A549 (cell line): Measurements from ENCODE around the gene KIF21A. TPM values are rescaled to one million over a fixed set of nuclear protein-coding genes. Genes with fewer than 3 reads are reported as not detected.

Experiments
- ATAC-seq, 2 experiments: fragments of 200-7000 bp in 1 of 2; fragments of >200 bp in 1 of 2; cut with Nextera tagmentation in 1 of 2; cut with Tn5 transposase in 1 of 2; 3 replicates each; pipeline versions ENCODE4 v1.8.0 to v1.9.1; 2018 to 2020; ENCODE audit warnings: mild to moderate bottlenecking in 1 of 2, moderate library complexity in 1 of 2
- CTCF ChIA-PET: fragments of 300-600 bp; sonication (Branson Sonifier 250); formaldehyde crosslinking; extraction: SDS; loops from one replicate; lab custom pipeline; 2021; ENCODE audit warnings: antibody characterized with exemption, inconsistent platforms; lab: Yijun Ruan, JAX
- POLR2A ChIA-PET: fragments of 350-600 bp; formaldehyde crosslinking; extraction: SDS; loops from one replicate; lab custom pipeline; 2021; ENCODE audit warnings: antibody characterized with exemption, inconsistent platforms; lab: Yijun Ruan, JAX
- DNase-seq, 2 experiments: peaks; one replicate each; pipeline versions ENCODE4 v3.0.0 to v3.0.0-alpha.2; 2011 to 2016; ENCODE audit warnings: low read depth in 1 of 2, low spot score in 1 of 2
- FAIRE-seq: peaks from 2 replicates; lab custom pipeline; 2011; peaks lifted over from hg19 to GRCh38; lab: Jason Lieb, UNC
- H3K27ac ChIP-seq, 2 experiments: fragments of >200 bp; sonication (Bioruptor Twin); formaldehyde crosslinking; 3 replicates each; pipeline ENCODE4 v1.5.1; 2016 to 2017
- H3K4me1 ChIP-seq: fragments of >200 bp; sonication (Bioruptor Twin); formaldehyde crosslinking; 3 replicates; pipeline ENCODE4 v1.6.1; 2016
- H3K4me2 ChIP-seq: fragments of >200 bp; sonication (Bioruptor Twin); formaldehyde crosslinking; 3 replicates; pipeline ENCODE4 v1.6.1; 2016
- H3K4me3 ChIP-seq: fragments of >200 bp; sonication (Bioruptor Twin); formaldehyde crosslinking; 3 replicates; pipeline ENCODE4 v1.5.1; 2016
- H3K9me3 ChIP-seq: fragments of >200 bp; sonication (Bioruptor Twin); formaldehyde crosslinking; 3 replicates; pipeline ENCODE4 v1.6.1; 2016
- CBX8 ChIP-seq: fragments of 200-600 bp; sonication (generic); IDR thresholded peaks from 2 replicates; pipeline ENCODE4 v1.6.1; 2016
- ELK1 ChIP-seq: fragments of 150-350 bp; IDR thresholded peaks from 2 replicates; pipeline ENCODE4 v1.6.1; 2014; ENCODE audit warnings: low read depth, mild to moderate bottlenecking, low read length
- FOSB ChIP-seq: fragments of 250-450 bp; sonication (Bioruptor Pico); IDR thresholded peaks from 2 replicates; pipeline ENCODE4 v1.5.0; 2020; ENCODE audit warnings: mild to moderate bottlenecking, moderate library complexity
- HDAC2 ChIP-seq: fragments of 200-600 bp; sonication (generic); IDR thresholded peaks from 2 replicates; pipeline ENCODE4 v1.6.1; 2016
- KDM1A ChIP-seq: fragments of 200-600 bp; sonication (generic); IDR thresholded peaks from 2 replicates; pipeline ENCODE4 v1.6.1; 2016; ENCODE audit warnings: low read depth, mild to moderate bottlenecking
- MYC ChIP-seq: IDR thresholded peaks from 2 replicates; pipeline ENCODE4 v1.6.1; 2012; ENCODE audit warnings: mild to moderate bottlenecking, inconsistent platforms, low read length, improper control_type of control experiment, borderline replicate concordance
- NR3C1 ChIP-seq: fragments of >200 bp; sonication (Bioruptor Twin); formaldehyde crosslinking; IDR thresholded peaks from 3 replicates; pipeline ENCODE4 v1.6.1; 2017
- RAD21 ChIP-seq, 2 experiments: fragments of >200 bp in 1 of 2; sonication (Bioruptor Twin) in 1 of 2; formaldehyde crosslinking in 1 of 2; IDR thresholded peaks in 1 of 2; conservative IDR thresholded peaks in 1 of 2; 2 replicates in 1 of 2; 3 replicates in 1 of 2; pipeline ENCODE4 v1.6.1; 2012 to 2018; ENCODE audit warnings: inconsistent platforms in 1 of 2
- RNF2 ChIP-seq: fragments of 200-600 bp; sonication (generic); IDR thresholded peaks from 2 replicates; pipeline ENCODE4 v1.6.1; 2016; ENCODE audit warnings: low read depth, mild to moderate bottlenecking, antibody characterized with exemption, moderate library complexity, borderline replicate concordance
- SMC3 ChIP-seq: fragments of >200 bp; sonication (Bioruptor Twin); formaldehyde crosslinking; IDR thresholded peaks from 3 replicates; pipeline ENCODE4 v1.6.1; 2018; ENCODE audit warnings: inconsistent platforms
- SREBF2 ChIP-seq: fragments of 450-650 bp; IDR thresholded peaks from 2 replicates; pipeline ENCODE4 v1.6.1; 2014; ENCODE audit warnings: mild to moderate bottlenecking, moderate library complexity
- USF2 ChIP-seq: fragments of 450-650 bp; IDR thresholded peaks from 2 replicates; pipeline ENCODE4 v1.6.1; 2014; ENCODE audit warnings: antibody characterized with exemption
- ZC3H11A ChIP-seq: fragments of 450-650 bp; IDR thresholded peaks from 2 replicates; pipeline ENCODE4 v1.6.1; 2014; ENCODE audit warnings: antibody characterized with exemption, mild to moderate bottlenecking
- ZFP36 ChIP-seq: fragments of 450-650 bp; IDR thresholded peaks from 2 replicates; pipeline ENCODE4 v1.6.1; 2014; ENCODE audit warnings: borderline replicate concordance; ENCODE audit not compliant: partially characterized antibody
- ZNF302 ChIP-seq: fragments of 250-450 bp; sonication (Bioruptor Pico); IDR thresholded peaks from 2 replicates; pipeline ENCODE4 v1.9.0; 2021; ENCODE audit warnings: inconsistent platforms, mild to moderate bottlenecking, moderate library complexity
- WGBS: methylation state at CpG from one replicate; pipeline ENCODE4 v1.1.6; 2017; ENCODE audit errors: missing lambda C conversion rate; 5-methylcytosine and 5-hydroxymethylcytosine counted together
- polyA plus RNA-seq, 4 experiments: library from polyadenylated mRNA; depleted of rRNA in 3 of 4; stranded (reverse); fragments of >200 nt; fragmentation: RNase III in 1 of 4; extraction: RNeasy Plus Mini Kit Qiagen cat#74134 plus additional on column Dnase treatment in 1 of 4; gene quantifications; 2 replicates in 3 of 4; 3 replicates in 1 of 4; pipeline ENCODE4 v1.2.3, GENCODE V29; 2011 to 2017
- TF ChIP-seq, protein P1 (sequence below): IDR thresholded peaks from 2 replicates; pipeline ENCODE4 v1.6.1; 2012
- TF ChIP-seq, protein P2 (sequence below): fragments of 200-600 bp; sonication (generic); IDR thresholded peaks from 2 replicates; pipeline ENCODE4 v1.6.1; 2016; ENCODE audit warnings: antibody characterized with exemption, mild to moderate bottlenecking, moderate library complexity
- TF ChIP-seq, protein P3 (sequence below): IDR thresholded peaks from 2 replicates; pipeline ENCODE4 v1.6.1; 2012
- TF ChIP-seq, protein P4 (sequence below): fragments of 250-450 bp; sonication (Bioruptor Pico); IDR thresholded peaks from 2 replicates; pipeline ENCODE4 v1.5.0; 2020; ENCODE audit warnings: low read depth, mild to moderate bottlenecking, moderate library complexity

KIF21A gene
- polyA plus RNA-seq, 2 of the 4 experiments (the other 2 are of a cell fraction): 26.0 to 79.0 TPM

GRCh38 chr12:39380090-39380489, 62.8 kb downstream of the KIF21A start (continued):
- TF ChIP-seq, protein P1, sequence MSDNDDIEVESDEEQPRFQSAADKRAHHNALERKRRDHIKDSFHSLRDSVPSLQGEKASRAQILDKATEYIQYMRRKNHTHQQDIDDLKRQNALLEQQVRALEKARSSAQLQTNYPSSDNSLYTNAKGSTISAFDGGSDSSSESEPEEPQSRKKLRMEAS: no peak
- TF ChIP-seq, all 56 proteins: peak for 0

GRCh38 chr12:39378341-39378740, 64.6 kb downstream of the KIF21A start:
- TF ChIP-seq, protein P2, sequence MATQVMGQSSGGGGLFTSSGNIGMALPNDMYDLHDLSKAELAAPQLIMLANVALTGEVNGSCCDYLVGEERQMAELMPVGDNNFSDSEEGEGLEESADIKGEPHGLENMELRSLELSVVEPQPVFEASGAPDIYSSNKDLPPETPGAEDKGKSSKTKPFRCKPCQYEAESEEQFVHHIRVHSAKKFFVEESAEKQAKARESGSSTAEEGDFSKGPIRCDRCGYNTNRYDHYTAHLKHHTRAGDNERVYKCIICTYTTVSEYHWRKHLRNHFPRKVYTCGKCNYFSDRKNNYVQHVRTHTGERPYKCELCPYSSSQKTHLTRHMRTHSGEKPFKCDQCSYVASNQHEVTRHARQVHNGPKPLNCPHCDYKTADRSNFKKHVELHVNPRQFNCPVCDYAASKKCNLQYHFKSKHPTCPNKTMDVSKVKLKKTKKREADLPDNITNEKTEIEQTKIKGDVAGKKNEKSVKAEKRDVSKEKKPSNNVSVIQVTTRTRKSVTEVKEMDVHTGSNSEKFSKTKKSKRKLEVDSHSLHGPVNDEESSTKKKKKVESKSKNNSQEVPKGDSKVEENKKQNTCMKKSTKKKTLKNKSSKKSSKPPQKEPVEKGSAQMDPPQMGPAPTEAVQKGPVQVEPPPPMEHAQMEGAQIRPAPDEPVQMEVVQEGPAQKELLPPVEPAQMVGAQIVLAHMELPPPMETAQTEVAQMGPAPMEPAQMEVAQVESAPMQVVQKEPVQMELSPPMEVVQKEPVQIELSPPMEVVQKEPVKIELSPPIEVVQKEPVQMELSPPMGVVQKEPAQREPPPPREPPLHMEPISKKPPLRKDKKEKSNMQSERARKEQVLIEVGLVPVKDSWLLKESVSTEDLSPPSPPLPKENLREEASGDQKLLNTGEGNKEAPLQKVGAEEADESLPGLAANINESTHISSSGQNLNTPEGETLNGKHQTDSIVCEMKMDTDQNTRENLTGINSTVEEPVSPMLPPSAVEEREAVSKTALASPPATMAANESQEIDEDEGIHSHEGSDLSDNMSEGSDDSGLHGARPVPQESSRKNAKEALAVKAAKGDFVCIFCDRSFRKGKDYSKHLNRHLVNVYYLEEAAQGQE: no peak
- TF ChIP-seq CBX8 (no peak), RNF2 (no peak), ELK1 (no peak), KDM1A (no peak), RAD21 (conservative IDR thresholded peaks at IDR 0.05 in 1 of 2, IDR thresholded peaks at IDR 0.05 in 1 of 2) (no peak), USF2 (no peak)
- TF ChIP-seq, protein P3, sequence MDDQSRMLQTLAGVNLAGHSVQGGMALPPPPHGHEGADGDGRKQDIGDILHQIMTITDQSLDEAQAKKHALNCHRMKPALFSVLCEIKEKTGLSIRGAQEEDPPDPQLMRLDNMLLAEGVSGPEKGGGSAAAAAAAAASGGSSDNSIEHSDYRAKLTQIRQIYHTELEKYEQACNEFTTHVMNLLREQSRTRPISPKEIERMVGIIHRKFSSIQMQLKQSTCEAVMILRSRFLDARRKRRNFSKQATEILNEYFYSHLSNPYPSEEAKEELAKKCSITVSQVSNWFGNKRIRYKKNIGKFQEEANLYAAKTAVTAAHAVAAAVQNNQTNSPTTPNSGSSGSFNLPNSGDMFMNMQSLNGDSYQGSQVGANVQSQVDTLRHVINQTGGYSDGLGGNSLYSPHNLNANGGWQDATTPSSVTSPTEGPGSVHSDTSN: no peak
- TF ChIP-seq, protein P4, sequence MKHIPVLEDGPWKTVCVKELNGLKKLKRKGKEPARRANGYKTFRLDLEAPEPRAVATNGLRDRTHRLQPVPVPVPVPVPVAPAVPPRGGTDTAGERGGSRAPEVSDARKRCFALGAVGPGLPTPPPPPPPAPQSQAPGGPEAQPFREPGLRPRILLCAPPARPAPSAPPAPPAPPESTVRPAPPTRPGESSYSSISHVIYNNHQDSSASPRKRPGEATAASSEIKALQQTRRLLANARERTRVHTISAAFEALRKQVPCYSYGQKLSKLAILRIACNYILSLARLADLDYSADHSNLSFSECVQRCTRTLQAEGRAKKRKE (CRISPR knock-in tag): no peak
- no peaks in the 10 kb centered on the region for H3K4me1 ChIP-seq
- WGBS: 81% methylated on average over 1 of the region's 1 CpG
- no peak overlapping the region for H3K4me2 ChIP-seq
- POLR2A ChIA-PET: no interaction called here
- H3K4me3 ChIP-seq: no peak overlapping the region
- DNase-seq (no peak), FAIRE-seq (no peak), ATAC-seq (no peak)
- no peak overlapping the region for H3K27ac ChIP-seq
- no peaks in the 10 kb centered on the region for H3K9me3 ChIP-seq
- CTCF ChIA-PET: interaction anchor here (0.6 kb wide), 1 partner anchor 49 kb away, joined by 3 read pairs; no protein-coding TSS in a partner anchor

GRCh38 chr12:39375206-39375808, 67.6 kb downstream of the KIF21A start:
- DNase-seq: no peak
- FAIRE-seq: no peak
- CTCF ChIA-PET: interaction anchor here (1.2 kb wide), 1 partner anchor 10 kb away, joined by 4 read pairs; no protein-coding TSS in a partner anchor

More at GRCh38 chr12:39375206-39375808, 67.6 kb downstream of the KIF21A start:
- H3K4me1 ChIP-seq: no peaks in the 10 kb centered on the region
- POLR2A ChIA-PET: no interaction called here
- H3K27ac ChIP-seq: no peak overlapping the region
- no peak overlapping the region for H3K4me3 ChIP-seq
- H3K9me3 ChIP-seq: no peaks in the 10 kb centered on the region
- 49% methylated on average over 2 of the region's 2 CpGs for WGBS
- H3K4me2 ChIP-seq: no peak overlapping the region
- TF ChIP-seq FOSB (no peak), RNF2 (no peak), NR3C1 (no peak), SMC3 (no peak), SREBF2 (no peak), ZFP36 (no peak), ZC3H11A (no peak), ZNF302 (CRISPR knock-in tag) (no peak), HDAC2 (no peak), MYC (no peak)
- TF ChIP-seq, protein P3: no peak
- TF ChIP-seq, protein P4 (CRISPR knock-in tag): no peak
- TF ChIP-seq, all 56 proteins: peak for 0
- peak in 1 of 2 experiments; percentile 42; a peak in 3 of 6 replicates for ATAC-seq
